OCI-LY3 (cell line): ENCODE results near the gene PIP5K1B.

Source experiments
- EZH2phosphoT487 ChIP-seq: fragments of 200-600 bp; shearing (Covaris generic); IDR thresholded peaks from 2 replicates; pipeline ENCODE4 v1.6.1; 2018; ENCODE audit warnings: antibody characterized with exemption, mixed run types, low read depth
- TF ChIP-seq, protein P1 (sequence below): fragments of 200-600, 300-600 bp; sonication (generic); IDR thresholded peaks from 2 replicates; pipeline ENCODE4 v1.5.1; 2014; ENCODE audit warnings: antibody characterized with exemption, low read length, low read depth

DNA sequence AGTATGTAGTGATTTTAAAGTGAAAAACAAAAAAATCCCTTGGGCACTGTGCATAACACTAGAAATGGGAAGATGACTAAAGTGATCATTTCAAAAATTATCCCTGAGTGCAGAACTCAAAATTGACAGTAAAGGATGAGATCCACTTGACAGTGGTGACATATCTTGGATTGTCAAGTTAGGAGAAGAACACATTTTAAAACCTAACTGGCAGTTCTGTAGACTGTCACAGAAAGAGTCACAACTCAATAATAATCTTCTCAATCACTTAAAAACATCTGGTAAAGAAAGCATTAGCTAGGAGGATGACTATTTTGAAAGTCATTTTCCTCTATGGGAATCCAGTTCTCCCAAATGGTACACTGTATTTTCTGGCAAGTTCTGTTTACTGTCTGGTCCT lies 127.1 kb downstream of the PIP5K1B start:
- TF ChIP-seq, protein P1, sequence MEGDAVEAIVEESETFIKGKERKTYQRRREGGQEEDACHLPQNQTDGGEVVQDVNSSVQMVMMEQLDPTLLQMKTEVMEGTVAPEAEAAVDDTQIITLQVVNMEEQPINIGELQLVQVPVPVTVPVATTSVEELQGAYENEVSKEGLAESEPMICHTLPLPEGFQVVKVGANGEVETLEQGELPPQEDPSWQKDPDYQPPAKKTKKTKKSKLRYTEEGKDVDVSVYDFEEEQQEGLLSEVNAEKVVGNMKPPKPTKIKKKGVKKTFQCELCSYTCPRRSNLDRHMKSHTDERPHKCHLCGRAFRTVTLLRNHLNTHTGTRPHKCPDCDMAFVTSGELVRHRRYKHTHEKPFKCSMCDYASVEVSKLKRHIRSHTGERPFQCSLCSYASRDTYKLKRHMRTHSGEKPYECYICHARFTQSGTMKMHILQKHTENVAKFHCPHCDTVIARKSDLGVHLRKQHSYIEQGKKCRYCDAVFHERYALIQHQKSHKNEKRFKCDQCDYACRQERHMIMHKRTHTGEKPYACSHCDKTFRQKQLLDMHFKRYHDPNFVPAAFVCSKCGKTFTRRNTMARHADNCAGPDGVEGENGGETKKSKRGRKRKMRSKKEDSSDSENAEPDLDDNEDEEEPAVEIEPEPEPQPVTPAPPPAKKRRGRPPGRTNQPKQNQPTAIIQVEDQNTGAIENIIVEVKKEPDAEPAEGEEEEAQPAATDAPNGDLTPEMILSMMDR: no peak
- TF ChIP-seq EZH2phosphoT487: no peak
